Middle frontal gyrus (tissue), 1 donor: ENCODE data around the gene RXRA.

ENCODE experiments used
- DNase-seq: peaks from one replicate; pipeline ENCODE4 v3.0.0-alpha.2; 2015; ENCODE audit warnings: low spot score; ENCODE audit errors: extremely low spot score

The RXRA gene

DNA sequence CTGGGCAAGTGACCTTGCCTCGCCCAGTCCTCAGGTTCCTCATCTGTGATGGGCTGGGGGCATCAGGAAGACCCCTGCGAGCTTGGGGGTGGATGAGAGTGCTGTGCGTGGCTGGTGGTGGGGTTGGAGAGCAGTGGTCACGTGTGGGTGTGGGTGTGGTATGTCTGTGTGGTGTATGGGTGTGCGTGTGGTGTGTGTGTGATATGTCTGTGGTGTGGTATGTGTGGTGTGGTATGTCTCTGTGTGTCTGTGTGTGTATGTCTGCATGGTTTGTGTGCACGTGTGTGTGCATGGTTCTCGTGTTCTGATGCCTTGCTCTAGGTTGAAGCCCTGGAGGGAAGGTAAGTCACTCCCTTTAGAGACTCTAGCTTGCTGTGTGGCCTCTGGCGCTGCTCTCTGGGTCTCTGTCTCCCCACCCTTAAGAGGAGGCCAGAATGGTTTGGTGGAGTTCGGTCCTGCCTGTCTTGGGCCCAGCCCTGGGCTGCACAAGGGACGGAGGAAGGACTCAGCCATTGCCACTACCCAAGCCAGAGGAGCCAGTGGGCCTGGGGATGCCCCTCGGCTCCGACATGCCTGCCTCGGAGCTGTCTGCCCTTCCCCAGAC lies 87.0 kb downstream of the RXRA start:
- DNase-seq: no peak

DNA sequence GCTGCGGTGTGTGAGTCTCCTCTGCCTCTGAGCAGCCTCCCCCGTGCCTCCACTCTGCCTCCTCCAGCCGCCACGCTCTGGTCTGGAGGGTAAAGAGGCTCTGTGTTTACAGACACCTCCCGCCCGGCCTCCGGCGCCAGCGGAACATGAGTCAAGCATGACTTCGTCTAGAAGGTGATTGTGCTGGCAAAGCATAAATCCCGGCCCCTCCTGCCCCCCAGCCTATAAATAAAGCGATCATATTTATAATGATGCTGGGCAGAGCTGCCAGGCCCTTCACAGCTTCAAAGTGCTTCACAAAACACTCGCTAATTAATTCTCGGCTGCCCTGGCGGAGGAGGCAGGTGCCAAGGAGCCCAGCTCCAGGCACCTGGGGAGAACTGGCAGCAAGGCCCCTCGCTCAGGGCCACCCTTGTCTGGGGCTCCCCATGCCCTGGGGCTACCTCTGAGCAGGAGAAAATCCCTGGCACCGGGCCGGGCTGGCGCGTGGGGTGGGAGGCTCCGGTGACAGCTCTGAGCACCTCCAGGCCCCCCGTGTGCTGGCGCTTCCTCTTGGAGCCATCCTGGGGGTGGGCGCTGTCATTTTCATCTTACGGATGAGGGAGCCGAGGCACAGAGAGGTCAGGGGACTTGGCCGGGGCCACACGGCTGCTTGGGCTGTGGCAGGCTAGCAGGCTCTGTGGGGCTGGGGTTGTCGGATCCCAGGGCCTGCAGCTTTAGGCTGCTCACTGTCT lies 87.8 kb downstream of the RXRA start:
- DNase-seq: no peak

DNA sequence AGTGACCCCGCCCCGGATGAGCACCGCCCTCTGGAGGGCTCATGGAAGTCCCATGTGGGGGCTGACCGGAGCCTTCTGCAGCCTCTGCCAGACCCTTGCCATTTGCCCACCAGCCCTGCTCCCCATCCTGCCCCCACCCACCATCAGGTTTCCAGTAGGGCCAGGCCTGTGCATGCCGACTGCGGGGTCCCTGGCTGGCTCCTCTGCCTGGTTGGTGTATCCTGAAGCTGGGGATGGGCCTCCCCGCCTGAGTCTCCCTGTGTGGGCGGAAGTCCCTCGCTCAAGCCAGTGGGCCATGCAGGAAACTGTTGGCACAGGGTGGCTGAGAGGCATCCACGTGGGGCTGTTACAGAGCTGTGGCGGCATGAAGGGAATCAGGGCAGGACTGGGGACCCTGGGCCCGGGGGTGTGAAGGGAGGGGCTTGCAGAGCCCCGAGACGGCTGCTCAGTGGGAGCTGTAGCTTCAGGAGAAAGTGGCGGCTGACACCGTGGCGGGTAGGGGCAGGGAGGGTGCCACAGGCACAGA lies 88.7 kb downstream of the RXRA start:
- DNase-seq: no peak

DNA sequence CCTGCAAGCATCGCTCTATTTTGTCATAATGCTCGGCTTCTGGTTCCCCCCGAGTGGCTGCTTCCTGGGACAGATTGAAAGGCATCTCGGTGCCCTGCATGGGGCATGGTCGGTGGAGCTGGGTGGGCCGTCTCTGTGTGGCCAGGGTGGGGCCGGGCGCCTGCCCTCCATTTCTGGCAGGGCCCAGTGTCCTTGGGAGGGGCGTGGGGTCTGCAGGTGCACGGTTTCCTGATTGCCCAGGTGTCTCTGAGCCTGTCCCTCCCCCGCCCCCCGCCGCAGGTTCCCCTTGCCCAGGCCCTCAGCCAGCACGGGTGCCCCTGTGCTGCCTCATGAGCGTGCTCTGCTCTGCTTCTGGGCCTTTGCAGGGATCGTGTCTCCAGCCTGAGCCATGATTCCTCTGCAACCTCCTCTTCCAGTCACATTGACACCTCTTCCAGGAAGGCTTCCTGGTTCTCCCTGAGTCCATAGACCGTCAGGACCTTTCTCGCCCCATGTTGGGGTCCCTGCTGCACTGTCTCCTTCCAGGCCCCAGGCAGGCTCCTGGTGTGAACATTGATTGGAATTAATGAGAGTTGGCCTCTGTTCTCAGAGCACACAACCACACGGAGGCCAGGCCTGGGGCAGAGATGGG lies 90.2 kb downstream of the RXRA start:
- DNase-seq: no peak

DNA sequence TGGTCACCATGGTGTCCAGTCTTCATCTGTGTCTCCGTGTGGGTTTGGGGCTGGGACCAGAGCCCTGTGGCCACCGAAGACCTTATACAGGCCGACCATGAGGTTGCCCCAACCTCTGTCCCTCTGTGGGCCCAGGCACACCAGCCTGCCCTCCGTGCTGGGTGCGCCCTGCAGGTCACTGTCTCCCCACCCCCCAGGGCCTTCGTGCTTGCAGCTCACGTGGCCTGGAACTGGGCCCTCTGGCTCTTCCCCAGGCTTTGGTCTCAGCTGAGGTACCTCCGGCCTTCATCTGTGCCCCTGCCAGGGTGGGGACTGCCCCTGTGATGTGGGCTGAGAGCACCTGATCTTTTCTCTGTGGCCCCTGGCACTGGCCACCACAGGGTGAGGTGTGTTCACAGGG lies 92.1 kb downstream of the RXRA start:
- no peak for DNase-seq

- DNase-seq: no peak
These were observed 92.9 kb downstream of the RXRA start for GRCh38 chr9:134419000-134419683.

DNA sequence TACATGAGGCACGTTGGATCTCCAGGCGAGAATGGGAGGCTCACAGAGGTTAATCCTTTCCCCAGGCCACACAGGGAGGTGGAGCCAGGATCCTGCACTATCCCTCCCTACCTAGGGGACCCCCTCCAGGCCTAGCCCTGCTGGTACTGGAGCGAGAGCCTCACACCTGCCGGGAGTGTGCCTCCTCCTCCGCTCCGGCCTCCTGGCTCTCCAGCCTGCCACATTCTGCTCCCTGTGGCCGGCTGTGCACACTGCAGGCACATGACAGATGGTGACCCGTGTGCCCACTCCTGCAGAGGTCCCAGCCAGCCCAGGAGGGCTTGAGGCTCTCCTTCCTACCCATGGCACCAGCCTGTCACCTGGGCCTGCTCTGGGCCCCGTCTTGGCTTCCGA lies 93.4 kb downstream of the RXRA start:
- no peak for DNase-seq

DNA sequence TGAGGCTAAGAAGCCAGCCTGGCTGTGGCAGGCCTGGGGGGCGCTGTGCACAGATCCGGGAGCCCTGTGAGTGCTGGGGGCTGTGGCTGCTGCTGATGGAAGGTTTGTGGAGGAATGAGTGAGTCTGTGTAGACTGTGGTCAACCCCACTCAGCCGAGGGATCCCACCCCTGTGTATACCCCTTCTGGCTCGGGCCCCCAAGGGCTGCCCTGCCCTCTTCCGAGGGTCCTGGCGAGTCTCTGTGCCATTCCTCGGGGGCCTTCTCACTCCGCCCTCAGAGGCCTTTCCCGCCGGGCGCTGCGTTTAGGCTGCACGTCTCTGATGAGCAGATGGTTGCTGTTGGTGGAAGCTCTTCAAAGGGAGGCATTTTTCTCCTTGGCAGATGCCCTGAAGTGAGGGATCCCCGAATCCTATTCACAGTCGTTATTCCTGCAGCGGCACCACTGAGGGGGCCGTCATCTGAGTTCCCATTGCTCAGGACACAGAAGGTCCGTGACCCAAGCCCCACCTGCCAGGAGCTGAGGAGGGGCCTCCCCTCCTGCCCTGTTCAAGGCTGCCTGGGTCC lies 94.1 kb downstream of the RXRA start:
- no peak for DNase-seq

DNA sequence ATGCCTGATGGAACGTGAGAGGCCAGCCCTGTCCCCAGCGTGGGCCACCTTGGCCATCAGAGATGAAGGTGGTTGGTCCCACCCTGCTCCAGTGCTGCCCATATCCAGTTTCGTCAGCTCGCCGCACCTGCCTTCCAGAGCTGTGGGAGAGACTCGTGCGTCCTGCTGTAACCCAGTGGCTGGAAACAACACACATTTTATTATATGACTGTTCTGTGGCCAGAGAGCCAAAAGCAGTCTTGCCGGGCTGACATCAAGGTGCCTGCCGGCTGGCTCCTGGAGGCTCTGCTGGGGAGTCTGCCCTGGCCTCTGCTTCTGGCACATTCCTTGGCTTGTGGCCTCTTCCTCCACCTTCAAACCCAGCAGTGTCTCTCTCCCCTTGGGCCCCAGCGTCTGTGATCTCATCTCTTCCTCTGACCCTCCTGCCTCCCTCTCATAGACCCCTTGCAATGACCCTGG lies 94.7 kb downstream of the RXRA start:
- no peak for DNase-seq

DNA sequence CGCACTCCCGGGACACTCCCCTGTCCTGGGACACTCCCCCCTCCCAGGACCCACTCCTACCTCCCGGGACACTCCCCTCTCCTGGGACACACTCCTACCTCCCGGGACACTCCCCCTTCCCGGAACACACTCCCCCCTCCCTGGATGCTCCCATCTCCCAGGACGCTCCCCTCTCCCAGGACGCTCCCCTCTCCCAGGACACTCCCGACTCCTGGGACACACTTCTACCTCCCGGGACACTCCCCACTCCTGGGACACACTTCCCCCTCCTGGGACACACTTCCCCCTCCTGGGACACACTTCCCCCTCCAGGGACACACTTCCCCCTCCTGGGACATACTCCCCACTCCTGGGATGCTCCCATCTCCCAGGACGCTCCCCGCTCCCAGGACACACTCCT lies 95.6 kb downstream of the RXRA start:
- no peak for DNase-seq

- no peak for DNase-seq
These were observed 96.2 kb downstream of the RXRA start for GRCh38 chr9:134422301-134423090.

DNA sequence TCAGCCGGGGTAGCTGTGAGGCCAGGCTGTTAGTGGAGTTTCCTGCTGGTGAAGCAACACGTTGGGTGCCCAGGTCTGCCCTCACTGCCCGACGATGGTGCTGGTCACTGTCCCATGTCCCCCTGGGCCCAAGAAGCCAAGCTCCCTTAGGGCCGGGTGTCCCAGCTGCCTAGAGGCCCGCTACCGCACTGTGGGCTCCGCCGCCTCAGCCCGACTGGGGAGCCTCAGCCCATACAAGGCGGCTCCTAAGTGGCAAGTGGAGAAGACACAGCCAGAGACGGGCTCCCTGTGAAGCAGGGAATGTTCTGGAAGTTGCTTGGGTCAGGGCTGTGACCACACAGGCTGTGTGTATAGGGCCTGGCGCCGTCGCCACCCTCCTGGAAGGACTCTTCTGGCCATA lies 96.9 kb downstream of the RXRA start:
- no peak for DNase-seq

DNA sequence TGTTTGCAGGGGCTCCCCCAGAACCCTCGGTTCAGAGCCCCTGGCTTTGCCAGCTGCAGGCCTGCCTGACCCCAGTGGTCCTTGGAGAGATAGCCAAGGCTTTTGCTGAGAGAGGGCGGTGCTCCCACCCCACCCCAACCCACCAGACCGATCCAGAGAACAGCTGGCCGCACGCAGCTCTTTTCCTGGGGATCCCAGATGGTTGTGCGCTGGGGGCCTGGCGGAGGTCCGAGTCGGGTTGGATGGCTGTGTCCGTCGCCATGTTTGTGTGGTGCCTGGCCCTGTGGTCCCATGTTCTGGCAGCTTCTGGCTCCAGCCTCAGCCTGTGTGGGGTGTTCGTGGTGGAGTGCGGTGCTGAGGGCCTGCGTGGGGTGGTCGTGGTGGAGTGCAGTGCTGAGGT lies 97.5 kb downstream of the RXRA start:
- DNase-seq: no peak

GRCh38 chr9:134424818-134425217 lies 98.6 kb downstream of the RXRA start:
- DNase-seq: no peak

- DNase-seq: no peak
These were observed 99.1 kb downstream of the RXRA start for GRCh38 chr9:134425401-134425800.

- DNase-seq: no peak
These were observed 99.6 kb downstream of the RXRA start for GRCh38 chr9:134425812-134426211.

DNA sequence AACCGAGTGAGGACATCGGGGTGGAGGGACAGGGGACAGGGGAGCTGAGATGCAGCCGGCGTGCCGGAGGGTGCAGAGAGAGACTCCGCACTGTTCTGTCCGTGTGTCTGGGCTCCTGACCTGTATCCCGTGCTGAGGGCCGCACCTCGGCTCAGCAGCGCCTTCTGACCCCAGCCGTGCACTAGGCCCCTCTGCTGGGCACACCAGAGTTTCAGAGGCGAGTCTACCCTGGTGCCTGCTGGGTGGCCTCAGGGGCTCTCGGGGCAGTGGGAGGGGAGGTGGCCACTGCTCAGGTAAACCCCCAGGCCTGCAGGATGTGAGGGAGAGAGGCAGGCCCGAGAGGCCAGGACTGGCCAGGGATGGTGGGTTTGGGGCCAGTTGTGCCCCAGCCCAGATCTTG lies 100.2 kb downstream of the RXRA start:
- no peak for DNase-seq

GRCh38 chr9:134427153-134427782 lies 101.0 kb downstream of the RXRA start:
- DNase-seq: no peak

DNA sequence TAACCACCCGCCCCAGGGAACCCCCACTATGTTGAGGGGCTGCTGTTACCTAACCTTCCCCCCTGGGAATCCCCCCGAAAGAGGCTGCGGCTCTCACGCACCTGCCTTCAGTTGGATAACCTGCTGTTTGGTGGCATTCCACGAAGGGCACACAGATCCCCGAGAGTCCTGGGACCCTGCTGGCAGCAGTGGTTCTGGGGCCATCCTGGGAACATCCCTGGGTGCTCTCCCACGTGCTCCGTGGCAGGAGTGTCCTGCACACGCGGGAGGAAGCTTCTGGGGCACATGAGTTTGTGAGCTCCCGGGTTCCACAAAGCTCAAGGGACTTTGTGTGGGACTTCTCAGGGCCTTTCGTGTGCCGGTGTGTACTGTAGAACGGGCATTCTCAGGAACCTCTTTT lies 102.3 kb downstream of the RXRA start:
- no peak for DNase-seq

DNA sequence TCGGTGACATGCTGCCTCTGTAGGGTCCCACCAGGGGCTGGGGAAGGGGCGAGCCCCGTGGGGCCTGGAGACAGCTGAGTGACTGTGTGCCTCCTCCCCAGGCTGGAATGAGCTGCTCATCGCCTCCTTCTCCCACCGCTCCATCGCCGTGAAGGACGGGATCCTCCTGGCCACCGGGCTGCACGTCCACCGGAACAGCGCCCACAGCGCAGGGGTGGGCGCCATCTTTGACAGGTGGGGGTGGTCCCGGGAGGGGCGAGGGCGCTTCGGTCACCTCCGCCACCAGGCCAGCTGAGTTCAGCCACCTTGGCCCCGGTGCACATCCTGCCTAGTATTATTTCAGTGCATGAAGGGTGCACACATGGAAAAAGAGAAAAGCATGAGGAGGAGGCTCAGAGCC lies 102.8 kb downstream of the RXRA start:
- no peak for DNase-seq
